HG02763 (cell line): ENCODE measurements around the gene FBXO15.

Experiments used
- ATAC-seq: cut with Tn5 transposase; IDR thresholded peaks from one replicate; pipeline ENCODE4 v1.9.1; 2021; ENCODE audit warnings: mild to moderate bottlenecking, moderate library complexity; ENCODE audit not compliant: unreplicated experiment

Gene FBXO15

GRCh38 chr18:74064510-74064909, 83.1 kb downstream of the FBXO15 start:
- ATAC-seq: no peak

- ATAC-seq: no peak
These were observed 84.1 kb downstream of the FBXO15 start for GRCh38 chr18:74063557-74063956.

DNA sequence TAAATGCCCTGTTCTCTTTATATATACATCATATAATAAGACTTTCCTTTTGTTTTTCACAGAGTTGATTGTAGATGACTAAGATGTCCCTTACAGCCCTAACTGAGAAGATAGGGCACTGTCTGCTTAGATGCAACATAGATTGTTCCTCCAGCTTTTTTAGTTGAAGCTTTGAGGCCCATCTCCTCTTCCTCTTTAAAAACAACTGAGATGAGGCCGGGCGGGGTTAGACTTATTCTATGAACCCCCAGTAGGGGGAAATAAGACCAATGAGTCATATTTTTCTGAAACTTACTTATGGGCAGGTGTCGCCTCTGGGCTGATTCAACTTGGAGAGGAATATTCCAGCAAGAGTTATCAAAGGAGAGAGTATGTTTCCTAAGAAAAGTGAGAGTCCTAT, 84.6 kb downstream of the FBXO15 start:
- ATAC-seq: no peak

- no peak for ATAC-seq
These were observed 85.6 kb downstream of the FBXO15 start for GRCh38 chr18:74062037-74062436.

- ATAC-seq: no peak
These were observed 87.1 kb downstream of the FBXO15 start for GRCh38 chr18:74060579-74060978.

DNA sequence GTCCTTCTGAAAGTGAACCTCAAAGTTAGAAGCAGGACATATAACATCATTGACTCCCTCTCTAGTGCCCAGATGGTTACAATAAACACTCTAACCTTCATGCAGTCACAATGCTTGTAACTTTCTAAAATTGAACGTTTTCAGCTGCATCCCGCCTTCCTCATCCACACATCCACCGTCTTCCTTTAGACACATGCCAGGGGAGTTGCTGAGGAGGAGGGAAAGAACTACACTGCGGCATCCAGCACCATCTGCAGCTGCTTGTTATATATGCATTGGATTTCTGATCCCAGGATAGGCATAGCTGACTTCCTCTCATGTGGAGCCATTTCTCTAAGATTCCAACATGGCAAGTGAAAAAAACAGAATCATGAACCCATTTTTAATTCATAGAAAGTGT, 96.8 kb downstream of the FBXO15 start:
- no peak for ATAC-seq

DNA sequence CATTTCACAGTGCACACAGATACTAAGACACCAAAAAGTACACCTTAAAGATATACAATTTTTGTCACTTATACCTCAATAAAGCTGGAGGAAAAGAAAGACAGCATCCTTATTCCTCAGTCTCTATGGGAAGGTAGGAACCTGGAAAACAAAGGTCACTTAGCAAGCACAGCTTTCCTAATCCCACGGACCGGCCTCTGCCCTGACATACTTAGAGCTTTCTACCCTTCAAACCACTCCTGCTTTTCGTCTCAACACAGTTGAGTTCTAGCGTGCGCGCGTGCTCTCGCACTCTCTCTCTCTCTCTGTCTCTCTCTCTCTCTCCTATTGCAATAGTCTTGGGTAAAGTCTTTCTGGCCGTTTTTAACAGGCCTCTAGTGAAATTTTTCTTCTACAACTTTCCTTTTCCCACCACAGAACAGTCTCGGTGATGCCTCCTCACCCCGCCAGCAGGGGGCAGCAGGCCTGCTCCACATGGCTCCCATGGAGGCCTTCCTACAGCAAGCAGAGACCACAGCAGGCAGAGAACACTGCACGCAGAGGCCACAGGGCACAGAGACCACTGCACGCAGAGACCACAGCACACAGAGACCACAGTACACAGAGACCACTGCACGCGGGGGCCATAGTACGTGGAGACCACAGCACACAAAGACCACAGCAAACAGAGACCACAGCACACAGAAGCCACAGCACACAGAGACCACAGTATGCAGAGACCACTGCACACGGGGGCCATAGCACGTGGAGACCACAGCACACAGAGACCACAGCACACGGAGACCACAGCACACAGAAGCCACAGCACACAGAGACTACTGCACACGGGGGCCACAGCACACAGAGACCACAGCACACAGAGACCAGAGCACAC, 106.9 kb downstream of the FBXO15 start:
- ATAC-seq: peak; percentile 60

DNA sequence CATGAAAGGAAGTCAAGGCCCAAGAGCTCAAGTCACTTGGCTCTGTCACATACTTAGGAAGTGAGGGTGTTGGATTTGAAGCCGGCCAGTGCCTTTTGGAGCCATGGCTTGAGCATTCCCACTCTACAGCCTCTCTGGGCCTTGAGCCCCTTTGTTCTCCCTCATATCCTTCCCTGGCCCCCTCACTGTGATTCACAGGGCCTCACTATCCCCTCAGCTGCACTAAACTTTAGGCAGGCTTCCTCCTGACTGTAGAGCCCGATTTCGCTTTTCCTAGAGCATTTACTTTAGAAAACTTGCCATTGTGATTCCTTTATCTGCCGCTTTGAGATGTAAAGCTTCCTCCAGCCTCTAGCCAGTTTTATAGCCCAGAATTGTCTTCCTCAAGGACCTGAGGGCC, 107.6 kb downstream of the FBXO15 start:
- no peak for ATAC-seq

DNA sequence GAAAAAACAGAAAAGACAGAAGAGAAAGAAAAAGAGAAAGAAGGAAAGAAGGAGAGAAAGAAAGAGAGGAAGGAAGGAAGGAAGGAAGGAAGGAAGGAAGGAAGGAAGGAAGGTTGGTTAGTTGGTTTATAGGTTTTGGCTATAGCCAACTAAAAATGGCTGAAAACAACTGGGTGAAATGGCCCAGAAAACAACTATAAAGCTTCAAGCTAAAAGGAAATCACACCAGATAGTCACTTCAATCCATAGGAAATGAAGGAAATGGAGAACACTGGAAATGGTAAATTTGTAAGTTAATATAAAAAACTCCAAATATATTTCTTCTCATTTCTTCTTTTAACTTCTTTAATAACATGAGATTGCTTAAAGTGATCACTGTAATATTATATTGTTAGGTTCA, 118.5 kb downstream of the FBXO15 start:
- ATAC-seq: no peak
